ENCODE results near the gene AP2M1.

GRCh38 chr3:184134746-184135148, 39.9 kb upstream of the AP2M1 start:
- TF ChIP-seq REST (IDR thresholded peaks at IDR 0.05; ENCODE audit: insufficient read depth in 1 of 2, low read depth in 2 of 2, low read length in 1 of 2): no peak
- no peak for TF ChIP-seq CTCF (IDR thresholded peaks at IDR 0.05)
